Activated CD8-positive, alpha-beta memory T cell treated with anti-CD3 and anti-CD28 coated beads, Interleukin-2, amount 10 ng/mL, durations not matched to agents 7 days and 5 days (primary cell): ENCODE data around the gene ITPK1. TPM values are rescaled to one million over a fixed set of nuclear protein-coding genes. Genes with fewer than 3 reads are reported as not detected.

ENCODE experiments used
- ATAC-seq: fragments of 150-1000 bp; cut with Tn5 transposase; one replicate; pipeline ENCODE4 v1.10.0; 2021; ENCODE audit warnings: moderate library complexity
- CTCF ChIA-PET: fragments of 350-600 bp; sonication (Branson Sonifier 250); formaldehyde crosslinking; loops from one replicate; lab custom pipeline; 2021; ENCODE audit warnings: antibody characterized with exemption; lab: Charles Lee
- DNase-seq: peaks from one replicate; pipeline ENCODE4 v3.0.0-alpha.2; 2020
- H3K27ac Mint-ChIP-seq: one replicate; pipeline ENCODE4 v1.8.0; 2021; ENCODE audit warnings: mild to moderate bottlenecking, mixed read lengths
- H3K27me3 Mint-ChIP-seq: one replicate; pipeline ENCODE4 v1.8.0; 2021; ENCODE audit warnings: mixed read lengths
- H3K36me3 Mint-ChIP-seq: one replicate; pipeline ENCODE4 v1.8.0; 2021; ENCODE audit warnings: mild to moderate bottlenecking, mixed read lengths
- H3K4me1 Mint-ChIP-seq: one replicate; pipeline ENCODE4 v1.8.0; 2021; ENCODE audit warnings: mixed read lengths
- H3K4me3 Mint-ChIP-seq: one replicate; pipeline ENCODE4 v1.8.0; 2021; ENCODE audit warnings: mild to moderate bottlenecking, moderate library complexity, mixed read lengths
- H3K9me3 Mint-ChIP-seq: one replicate; pipeline ENCODE4 v1.8.0; 2022; ENCODE audit warnings: low read depth, mixed read lengths
- total RNA-seq, 2 experiments: library from RNA; stranded (reverse); gene quantifications; one replicate each; pipeline ENCODE4 v1.2.3, GENCODE V29; 2021

ITPK1 gene
- total RNA-seq, 2 experiments from 2014 or later: 96.1 to 103 TPM

- Mint-ChIP-seq H3K27ac (no peak overlapping the region), H3K4me3 (no peak overlapping the region), H3K9me3 (no peaks in the 10 kb centered on the region), H3K36me3 (no peaks in the 10 kb centered on the region), H3K27me3 (no peaks in the 10 kb centered on the region), H3K4me1 (peaks cover 18% of the 10 kb centered on the region)
- ATAC-seq (no peak), DNase-seq (no peak)
- CTCF ChIA-PET: interaction anchor here (1.1 kb wide), 1 partner anchor 20 kb away, joined by 3 read pairs; no protein-coding TSS in a partner anchor
Measured at GRCh38 chr14:93015064-93015463, 100.7 kb downstream of the ITPK1 start.

GRCh38 chr14:93014058-93015023 is 101.4 kb downstream of the ITPK1 start:
- CTCF ChIA-PET: interaction anchor here (1.1 kb wide), 1 partner anchor 20 kb away, joined by 3 read pairs; no protein-coding TSS in a partner anchor
- DNase-seq: no peak

GRCh38 chr14:93012951-93013719 is 102.6 kb downstream of the ITPK1 start:
- peak overlapping the region; percentile 63 for H3K27ac Mint-ChIP-seq

More at GRCh38 chr14:93014058-93015023, 101.4 kb downstream of the ITPK1 start:
- Mint-ChIP-seq H3K9me3 (no peaks in the 10 kb centered on the region), H3K36me3 (no peaks in the 10 kb centered on the region), H3K27me3 (no peaks in the 10 kb centered on the region), H3K27ac (no peak overlapping the region), H3K4me1 (peaks cover 18% of the 10 kb centered on the region), H3K4me3 (no peak overlapping the region)
- no peak for ATAC-seq

GRCh38 chr14:93012506-93012905 is 103.2 kb downstream of the ITPK1 start:
- CTCF ChIA-PET: interaction anchor here (2.0 kb wide), 1 partner anchor 22 kb away, joined by 6 read pairs; no protein-coding TSS in a partner anchor
- H3K4me1 Mint-ChIP-seq: peaks cover 18% of the 10 kb centered on the region
- no peaks in the 10 kb centered on the region for H3K27me3 Mint-ChIP-seq
- H3K9me3 Mint-ChIP-seq: no peaks in the 10 kb centered on the region
- no peaks in the 10 kb centered on the region for H3K36me3 Mint-ChIP-seq
- no peak overlapping the region for H3K27ac Mint-ChIP-seq
- ATAC-seq (no peak), DNase-seq (no peak)
- no peak overlapping the region for H3K4me3 Mint-ChIP-seq

More at GRCh38 chr14:93012951-93013719, 102.6 kb downstream of the ITPK1 start:
- no peak overlapping the region for H3K4me3 Mint-ChIP-seq
- no peaks in the 10 kb centered on the region for H3K36me3 Mint-ChIP-seq
- ATAC-seq (peak; percentile 55), DNase-seq (no peak)
- CTCF ChIA-PET: interaction anchor here (2.0 kb wide), 1 partner anchor 21 kb away, joined by 6 read pairs; no protein-coding TSS in a partner anchor
- H3K4me1 Mint-ChIP-seq: peaks cover 18% of the 10 kb centered on the region
- H3K9me3 Mint-ChIP-seq: no peaks in the 10 kb centered on the region
- H3K27me3 Mint-ChIP-seq: no peaks in the 10 kb centered on the region

- no peaks in the 10 kb centered on the region for H3K27me3 Mint-ChIP-seq
- CTCF ChIA-PET: interaction anchor here (2.0 kb wide), 1 partner anchor 22 kb away, joined by 6 read pairs; no protein-coding TSS in a partner anchor
- H3K4me1 Mint-ChIP-seq: peaks cover 18% of the 10 kb centered on the region
- no peak overlapping the region for H3K4me3 Mint-ChIP-seq
- no peak overlapping the region for H3K27ac Mint-ChIP-seq
- H3K36me3 Mint-ChIP-seq: no peaks in the 10 kb centered on the region
- H3K9me3 Mint-ChIP-seq: no peaks in the 10 kb centered on the region
- DNase-seq: no peak
- ATAC-seq: no peak
Measured at GRCh38 chr14:93011650-93012325, 103.9 kb downstream of the ITPK1 start.

- H3K27me3 Mint-ChIP-seq: no peaks in the 10 kb centered on the region
- no peaks in the 10 kb centered on the region for H3K36me3 Mint-ChIP-seq
- H3K27ac Mint-ChIP-seq: no peak overlapping the region
- no peak overlapping the region for H3K4me3 Mint-ChIP-seq
- CTCF ChIA-PET: interaction anchor here (2.0 kb wide), 1 partner anchor 23 kb away, joined by 6 read pairs; no protein-coding TSS in a partner anchor
- H3K9me3 Mint-ChIP-seq: no peaks in the 10 kb centered on the region
- DNase-seq (no peak), ATAC-seq (no peak)
- H3K4me1 Mint-ChIP-seq: peaks cover 18% of the 10 kb centered on the region
Measured at GRCh38 chr14:93011141-93011529, 104.6 kb downstream of the ITPK1 start.

GRCh38 chr14:93010522-93011140 is 105.1 kb downstream of the ITPK1 start:
- CTCF ChIA-PET: no interaction called here

GRCh38 chr14:93010130-93010499 is 105.6 kb downstream of the ITPK1 start:
- Mint-ChIP-seq H3K9me3 (no peaks in the 10 kb centered on the region), H3K4me1 (peaks cover 18% of the 10 kb centered on the region), H3K4me3 (no peak overlapping the region), H3K36me3 (no peaks in the 10 kb centered on the region), H3K27ac (no peak overlapping the region), H3K27me3 (no peaks in the 10 kb centered on the region)
- CTCF ChIA-PET: no interaction called here
- no peak for ATAC-seq
- DNase-seq: no peak

More at GRCh38 chr14:93010522-93011140, 105.1 kb downstream of the ITPK1 start:
- no peaks in the 10 kb centered on the region for H3K36me3 Mint-ChIP-seq
- no peaks in the 10 kb centered on the region for H3K27me3 Mint-ChIP-seq
- no peak for ATAC-seq
- H3K4me1 Mint-ChIP-seq: peaks cover 18% of the 10 kb centered on the region
- no peaks in the 10 kb centered on the region for H3K9me3 Mint-ChIP-seq
- no peak overlapping the region for H3K4me3 Mint-ChIP-seq
- no peak for DNase-seq
- no peak overlapping the region for H3K27ac Mint-ChIP-seq

GRCh38 chr14:93009471-93010129 is 106.1 kb downstream of the ITPK1 start:
- Mint-ChIP-seq H3K27ac (no peak overlapping the region), H3K4me1 (peaks cover 18% of the 10 kb centered on the region), H3K27me3 (no peaks in the 10 kb centered on the region), H3K4me3 (no peak overlapping the region), H3K36me3 (no peaks in the 10 kb centered on the region), H3K9me3 (no peaks in the 10 kb centered on the region)
- CTCF ChIA-PET: no interaction called here
- ATAC-seq (no peak), DNase-seq (no peak)

- no peak for DNase-seq
Measured at GRCh38 chr14:93008381-93008780, 107.3 kb downstream of the ITPK1 start.

GRCh38 chr14:93007225-93007997 is 108.3 kb downstream of the ITPK1 start:
- CTCF ChIA-PET: no interaction called here
- H3K27ac Mint-ChIP-seq: no peak overlapping the region
- peaks cover 16% of the 10 kb centered on the region for H3K4me1 Mint-ChIP-seq
- no peaks in the 10 kb centered on the region for H3K36me3 Mint-ChIP-seq
- H3K27me3 Mint-ChIP-seq: no peaks in the 10 kb centered on the region
- ATAC-seq (no peak), DNase-seq (no peak)
- no peak overlapping the region for H3K4me3 Mint-ChIP-seq
- H3K9me3 Mint-ChIP-seq: no peaks in the 10 kb centered on the region

More at GRCh38 chr14:93008381-93008780, 107.3 kb downstream of the ITPK1 start:
- no peak overlapping the region for H3K4me3 Mint-ChIP-seq
- H3K36me3 Mint-ChIP-seq: no peaks in the 10 kb centered on the region
- no peaks in the 10 kb centered on the region for H3K9me3 Mint-ChIP-seq
- no peak overlapping the region for H3K27ac Mint-ChIP-seq
- CTCF ChIA-PET: no interaction called here
- no peaks in the 10 kb centered on the region for H3K27me3 Mint-ChIP-seq
- H3K4me1 Mint-ChIP-seq: peaks cover 14% of the 10 kb centered on the region
- no peak for ATAC-seq
